Measurements from ENCODE around the gene ACAP3.

DNA sequence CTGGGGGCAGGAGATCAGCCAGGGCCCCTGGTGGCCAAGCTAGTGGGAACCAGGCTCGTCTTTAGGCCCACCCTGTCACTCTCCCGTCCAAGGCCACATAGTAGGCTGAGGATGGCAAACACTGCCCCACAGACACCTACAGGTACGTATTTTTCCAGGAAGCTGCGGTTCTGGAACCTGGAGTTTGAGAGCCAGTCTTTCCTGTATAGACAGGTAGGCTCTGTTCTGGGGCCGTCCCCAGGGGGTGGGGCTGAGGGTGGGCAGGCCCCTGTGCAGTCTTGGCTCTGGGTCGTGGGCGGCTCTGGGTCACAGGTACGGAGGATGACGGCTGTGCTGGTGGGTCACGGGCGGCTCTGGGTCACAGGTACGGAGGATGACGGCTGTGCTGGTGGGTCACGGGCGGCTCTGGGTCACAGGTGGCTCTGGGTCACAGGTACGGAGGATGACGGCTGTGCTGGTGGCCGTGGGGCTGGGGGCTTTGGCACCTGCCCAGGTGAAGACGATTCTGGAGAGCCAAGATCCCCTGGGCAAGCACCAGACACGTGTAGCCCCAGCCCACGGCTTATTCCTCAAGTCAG is 2.8 kb upstream of the ACAP3 start:
- TF ChIP-seq, protein P1, sequence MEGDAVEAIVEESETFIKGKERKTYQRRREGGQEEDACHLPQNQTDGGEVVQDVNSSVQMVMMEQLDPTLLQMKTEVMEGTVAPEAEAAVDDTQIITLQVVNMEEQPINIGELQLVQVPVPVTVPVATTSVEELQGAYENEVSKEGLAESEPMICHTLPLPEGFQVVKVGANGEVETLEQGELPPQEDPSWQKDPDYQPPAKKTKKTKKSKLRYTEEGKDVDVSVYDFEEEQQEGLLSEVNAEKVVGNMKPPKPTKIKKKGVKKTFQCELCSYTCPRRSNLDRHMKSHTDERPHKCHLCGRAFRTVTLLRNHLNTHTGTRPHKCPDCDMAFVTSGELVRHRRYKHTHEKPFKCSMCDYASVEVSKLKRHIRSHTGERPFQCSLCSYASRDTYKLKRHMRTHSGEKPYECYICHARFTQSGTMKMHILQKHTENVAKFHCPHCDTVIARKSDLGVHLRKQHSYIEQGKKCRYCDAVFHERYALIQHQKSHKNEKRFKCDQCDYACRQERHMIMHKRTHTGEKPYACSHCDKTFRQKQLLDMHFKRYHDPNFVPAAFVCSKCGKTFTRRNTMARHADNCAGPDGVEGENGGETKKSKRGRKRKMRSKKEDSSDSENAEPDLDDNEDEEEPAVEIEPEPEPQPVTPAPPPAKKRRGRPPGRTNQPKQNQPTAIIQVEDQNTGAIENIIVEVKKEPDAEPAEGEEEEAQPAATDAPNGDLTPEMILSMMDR (conservative IDR thresholded peaks at IDR 0.05; ENCODE audit: low read depth, low read length), result no peak
- TF ChIP-seq POLR2A (IDR thresholded peaks at IDR 0.05; ENCODE audit: low read depth, low read length), result no peak
- TF ChIP-seq RAD21 (IDR thresholded peaks at IDR 0.05; ENCODE audit: low read length), result no peak
- no peak for TF ChIP-seq RCOR1 (IDR thresholded peaks at IDR 0.05; ENCODE audit: insufficient replicate concordance, low read length)
- no peak for TF ChIP-seq MAZ (IDR thresholded peaks at IDR 0.05; ENCODE audit: borderline replicate concordance, low read depth, low read length)
- no peak for TF ChIP-seq CEBPB (IDR thresholded peaks at IDR 0.05; ENCODE audit: low read depth, low read length)
- no peak for TF ChIP-seq CHD1 (IDR thresholded peaks at IDR 0.05; ENCODE audit: low read depth, low read length)
